SK-N-SH treated with all-trans-retinoic acid at 6 μM for 48 hours (cell line): ENCODE measurements around the gene PRMT5.

Experiments used
- ATAC-seq: fragments of 200-7000 bp; cut with Tn5 transposase; 3 replicates; pipeline ENCODE4 v1.9.1; 2020; ENCODE audit warnings: mild to moderate bottlenecking, moderate library complexity
- ARNTL ChIP-seq: fragments of 450-650 bp; formaldehyde crosslinking; IDR thresholded peaks from 2 replicates; pipeline ENCODE4 v1.5.0; 2020; ENCODE audit warnings: low read depth, mild to moderate bottlenecking, moderate library complexity, borderline replicate concordance
- BACH2 ChIP-seq: fragments of 250-450 bp; sonication (Bioruptor Pico); IDR thresholded peaks from 2 replicates; pipeline ENCODE4 v1.9.0; 2021; ENCODE audit warnings: mild to moderate bottlenecking, borderline replicate concordance
- CREB5 ChIP-seq: fragments of 250-450 bp; sonication (Bioruptor Pico); IDR thresholded peaks from 2 replicates; pipeline ENCODE4 v1.5.1; 2020; ENCODE audit warnings: low read depth, mild to moderate bottlenecking, moderate library complexity
- CSDC2 ChIP-seq: fragments of 250-450 bp; sonication (Bioruptor Pico); IDR thresholded peaks from 2 replicates; pipeline ENCODE4 v1.5.0; 2020; ENCODE audit warnings: mild to moderate bottlenecking, moderate library complexity
- CSRNP3 ChIP-seq: fragments of 250-450 bp; sonication (Bioruptor Pico); IDR thresholded peaks from 2 replicates; pipeline ENCODE4 v1.5.1; 2021; ENCODE audit warnings: mild to moderate bottlenecking, moderate library complexity
- GLIS3 ChIP-seq: fragments of 250-450 bp; sonication (Bioruptor Pico); IDR thresholded peaks from 2 replicates; pipeline ENCODE4 v1.5.0; 2020; ENCODE audit warnings: mild to moderate bottlenecking, moderate library complexity
- ISL1 ChIP-seq: fragments of 250-450 bp; sonication (Bioruptor Pico); IDR thresholded peaks from 2 replicates; pipeline ENCODE4 v2.1.2; 2022; ENCODE audit warnings: mild to moderate bottlenecking, moderate library complexity
- OSR1 ChIP-seq: fragments of 250-450 bp; sonication (Bioruptor Pico); IDR thresholded peaks from 2 replicates; pipeline ENCODE4 v1.8.0; 2022; ENCODE audit warnings: moderate library complexity, mild to moderate bottlenecking, inconsistent platforms
- PATZ1 ChIP-seq: fragments of 250-450 bp; sonication (Bioruptor Pico); IDR thresholded peaks from 2 replicates; pipeline ENCODE4 v1.8.0; 2020; ENCODE audit warnings: mild to moderate bottlenecking, moderate library complexity, borderline replicate concordance
- POU6F1 ChIP-seq: fragments of 250-450 bp; sonication (Bioruptor Pico); IDR thresholded peaks from 2 replicates; pipeline ENCODE4 v1.8.0; 2021; ENCODE audit warnings: low read depth, mild to moderate bottlenecking, moderate library complexity, borderline replicate concordance
- PPARA ChIP-seq: fragments of 250-450 bp; sonication (Bioruptor Pico); IDR thresholded peaks from 2 replicates; pipeline ENCODE4 v1.5.0; 2020; ENCODE audit warnings: mild to moderate bottlenecking, borderline replicate concordance
- RARB ChIP-seq: fragments of 250-450 bp; sonication (Bioruptor Pico); IDR thresholded peaks from 2 replicates; pipeline ENCODE4 v1.8.0; 2021; ENCODE audit warnings: mild to moderate bottlenecking, moderate library complexity
- SNAI2 ChIP-seq: fragments of 250-450 bp; sonication (Bioruptor Pico); IDR thresholded peaks from 2 replicates; pipeline ENCODE4 v1.5.0; 2020; ENCODE audit warnings: mild to moderate bottlenecking, moderate library complexity
- TOX ChIP-seq: fragments of 250-450 bp; sonication (Bioruptor Pico); IDR thresholded peaks from 2 replicates; pipeline ENCODE4 v1.8.0; 2021; ENCODE audit warnings: mild to moderate bottlenecking, moderate library complexity, borderline replicate concordance
- ZC3H10 ChIP-seq: fragments of 250-450 bp; sonication (Bioruptor Pico); IDR thresholded peaks from 2 replicates; pipeline ENCODE4 v1.5.1; 2021; ENCODE audit warnings: mild to moderate bottlenecking, moderate library complexity
- ZFP3 ChIP-seq: fragments of 250-450 bp; sonication (Bioruptor Pico); IDR thresholded peaks from 2 replicates; pipeline ENCODE4 v1.5.0; 2020; ENCODE audit warnings: mild to moderate bottlenecking, moderate library complexity
- ZNF565 ChIP-seq: fragments of 450-650 bp; formaldehyde crosslinking; conservative IDR thresholded peaks from 2 replicates; pipeline ENCODE4 v1.5.0; 2020; ENCODE audit warnings: low read depth, mild to moderate bottlenecking, moderate library complexity
- ZNF70 ChIP-seq: fragments of 450-650 bp; formaldehyde crosslinking; IDR thresholded peaks from 2 replicates; pipeline ENCODE4 v1.5.0; 2020; ENCODE audit warnings: mild to moderate bottlenecking, moderate library complexity

PRMT5 gene

GRCh38 chr14:22929961-22930364, 787 bp upstream of the PRMT5 start (continued):
- TF ChIP-seq PPARA (CRISPR knock-in tag) (no peak), SNAI2 (CRISPR knock-in tag) (no peak), ARNTL (no peak), CSRNP3 (CRISPR knock-in tag) (no peak)

GRCh38 chr14:22928237-22929103, 706 bp downstream of the PRMT5 start:
- no peak for TF ChIP-seq TOX (CRISPR knock-in tag)
- no peak for TF ChIP-seq ZC3H10
- no peak for TF ChIP-seq ARNTL
- no peak for TF ChIP-seq ZFP3 (CRISPR knock-in tag)
- TF ChIP-seq BACH2 (CRISPR knock-in tag), result no peak
- TF ChIP-seq OSR1, result no peak
- TF ChIP-seq POU6F1, result no peak
- TF ChIP-seq CSDC2 (CRISPR knock-in tag), result no peak
- no peak for TF ChIP-seq ZNF70
- TF ChIP-seq, all 23 proteins: peak for 0
- ATAC-seq, result no peak

- no peak for TF ChIP-seq BACH2 (CRISPR knock-in tag)
- TF ChIP-seq, all 23 proteins: peak for 0
- no peak for ATAC-seq
Measured at GRCh38 chr14:22926316-22926715, 2.9 kb downstream of the PRMT5 start.

- ATAC-seq, result no peak
- no peak for TF ChIP-seq ISL1 (CRISPR knock-in tag)
- no peak for TF ChIP-seq CSDC2 (CRISPR knock-in tag)
- no peak for TF ChIP-seq PPARA (CRISPR knock-in tag)
- no peak for TF ChIP-seq SNAI2 (CRISPR knock-in tag)
- no peak for TF ChIP-seq OSR1
- TF ChIP-seq PATZ1 (CRISPR knock-in tag), result no peak
- TF ChIP-seq ZC3H10, result no peak
- TF ChIP-seq POU6F1, result no peak
- TF ChIP-seq TOX (CRISPR knock-in tag), result no peak
- TF ChIP-seq BACH2 (CRISPR knock-in tag), result no peak
Measured at GRCh38 chr14:22925513-22925912, 3.7 kb downstream of the PRMT5 start.

GRCh38 chr14:22923746-22924145, 5.4 kb downstream of the PRMT5 start:
- no peak for ATAC-seq
- TF ChIP-seq ZNF565 (no peak), RARB (CRISPR knock-in tag) (no peak), GLIS3 (CRISPR knock-in tag) (no peak), PPARA (CRISPR knock-in tag) (no peak), PATZ1 (CRISPR knock-in tag) (no peak), POU6F1 (no peak), ZFP3 (CRISPR knock-in tag) (no peak), CREB5 (CRISPR knock-in tag) (no peak), ARNTL (no peak), BACH2 (CRISPR knock-in tag) (no peak), ZNF70 (no peak)
